Prostate gland (tissue), 2 donors: ENCODE results near the gene CHTF8. TPM values are rescaled to one million over a fixed set of nuclear protein-coding genes. Genes with fewer than 3 reads are reported as not detected.

Experiments
- DNase-seq: peaks from one replicate; pipeline ENCODE4 v3.0.0-alpha.2; 2019; ENCODE audit warnings: low spot score
- H3K27ac ChIP-seq, 2 donors: fragments of 200-600 bp; sonication (generic); 2 replicates each; pipeline ENCODE4 v1.5.1; 2017 to 2019
- H3K27me3 ChIP-seq: fragments of 200-600 bp; sonication (generic); replicated peaks from 2 replicates; pipeline ENCODE4 v1.5.1; 2019; ENCODE audit not compliant: insufficient read depth
- H3K36me3 ChIP-seq, 2 donors: fragments of 200-600 bp; sonication (generic); 1 replicate in 1 of 2; 2 replicates in 1 of 2; pipeline versions ENCODE4 v1.5.1 to v1.8.1; 2017 to 2019
- H3K4me1 ChIP-seq: fragments of 200-600 bp; sonication (generic); replicated peaks from 2 replicates; pipeline ENCODE4 v1.5.1; 2019
- H3K4me3 ChIP-seq, 2 donors: fragments of 200-600 bp; sonication (generic); 2 replicates each; pipeline ENCODE4 v1.5.1; 2017 to 2019
- H3K9me3 ChIP-seq: fragments of 200-600 bp; sonication (generic); 2 replicates; pipeline ENCODE4 v1.5.1; 2017
- POLR2A ChIP-seq: fragments of 450-650 bp; IDR thresholded peaks from one replicate; pipeline ENCODE4 v1.6.1; 2016; ENCODE audit warnings: antibody characterized with exemption, mild to moderate bottlenecking
- POLR2AphosphoS5 ChIP-seq: sonication (generic); formaldehyde crosslinking; IDR thresholded peaks from one replicate; pipeline ENCODE4 v1.6.1; 2017; ENCODE audit warnings: antibody characterized with exemption
- WGBS: methylation state at CpG from one replicate; pipeline ENCODE4 v1.1.5; 2018; 5-methylcytosine and 5-hydroxymethylcytosine counted together
- intact Hi-C: fragments of 100-400 bp; cut with DNase I; formaldehyde crosslinking; loops from one replicate; pipeline ENCODE4 v1.14.2; 2022
- total RNA-seq, 2 donors: library from RNA; depleted of rRNA; stranded (reverse); fragments of >200 nt; gene quantifications; one replicate each; pipeline ENCODE4 v1.1.0, GENCODE V29; 2016
- TF ChIP-seq, protein P1 (sequence below), 4 experiments: fragments of 200-600 bp in 2 of 4; fragments of 450-650 bp in 2 of 4; sonication (generic) in 2 of 4; IDR thresholded peaks; 1 replicate in 3 of 4; 2 replicates in 1 of 4; pipeline ENCODE4 v1.5.1; 2016 to 2019; ENCODE audit warnings: antibody characterized with exemption in 4 of 4, mild to moderate bottlenecking in 2 of 4, moderate library complexity in 2 of 4

CHTF8 gene
- total RNA-seq, 2 donors from 2014 or later = 124 to 171 TPM

DNA sequence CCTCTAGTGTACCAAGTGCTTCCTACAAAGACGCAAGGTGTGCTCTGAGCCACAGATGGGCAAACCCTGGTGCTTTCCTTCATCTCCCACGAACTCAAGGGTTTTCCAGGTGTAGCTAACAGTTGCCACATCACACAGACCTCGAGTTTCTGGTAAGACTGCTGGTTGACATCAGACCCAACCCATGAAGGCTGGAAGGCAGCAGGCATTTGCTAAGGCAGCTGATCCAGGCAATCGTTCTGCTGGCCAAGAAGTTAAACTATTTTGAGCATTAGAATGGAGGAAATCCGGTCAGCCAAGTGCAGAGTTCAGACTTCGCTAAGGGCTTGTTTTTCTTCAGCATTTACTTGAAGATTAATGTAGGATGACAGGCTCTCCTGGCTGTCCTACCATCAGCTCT, 15.5 kb downstream of the CHTF8 start:
- H3K4me1 ChIP-seq = no peaks in the 10 kb centered on the region
- TF ChIP-seq POLR2AphosphoS5 (no peak), POLR2A (no peak)
- TF ChIP-seq, protein P1, sequence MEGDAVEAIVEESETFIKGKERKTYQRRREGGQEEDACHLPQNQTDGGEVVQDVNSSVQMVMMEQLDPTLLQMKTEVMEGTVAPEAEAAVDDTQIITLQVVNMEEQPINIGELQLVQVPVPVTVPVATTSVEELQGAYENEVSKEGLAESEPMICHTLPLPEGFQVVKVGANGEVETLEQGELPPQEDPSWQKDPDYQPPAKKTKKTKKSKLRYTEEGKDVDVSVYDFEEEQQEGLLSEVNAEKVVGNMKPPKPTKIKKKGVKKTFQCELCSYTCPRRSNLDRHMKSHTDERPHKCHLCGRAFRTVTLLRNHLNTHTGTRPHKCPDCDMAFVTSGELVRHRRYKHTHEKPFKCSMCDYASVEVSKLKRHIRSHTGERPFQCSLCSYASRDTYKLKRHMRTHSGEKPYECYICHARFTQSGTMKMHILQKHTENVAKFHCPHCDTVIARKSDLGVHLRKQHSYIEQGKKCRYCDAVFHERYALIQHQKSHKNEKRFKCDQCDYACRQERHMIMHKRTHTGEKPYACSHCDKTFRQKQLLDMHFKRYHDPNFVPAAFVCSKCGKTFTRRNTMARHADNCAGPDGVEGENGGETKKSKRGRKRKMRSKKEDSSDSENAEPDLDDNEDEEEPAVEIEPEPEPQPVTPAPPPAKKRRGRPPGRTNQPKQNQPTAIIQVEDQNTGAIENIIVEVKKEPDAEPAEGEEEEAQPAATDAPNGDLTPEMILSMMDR (IDR thresholded peaks at IDR 0.05) = no peak
- H3K27me3 ChIP-seq = no peaks in the 10 kb centered on the region
- H3K9me3 ChIP-seq = no peaks in the 10 kb centered on the region
- H3K36me3 ChIP-seq = peaks cover 5 to 24% of the 10 kb centered on the region in 2 donors
- 71% methylated on average over 6 of the region's 6 CpGs for WGBS
- no peak for DNase-seq
- no peak overlapping the region for H3K4me3 ChIP-seq
- intact Hi-C loops = loop anchor here (5.0 kb wide), 2 partner anchors 210 to 410 kb away; no protein-coding TSS in a partner anchor
- no peak overlapping the region for H3K27ac ChIP-seq

DNA sequence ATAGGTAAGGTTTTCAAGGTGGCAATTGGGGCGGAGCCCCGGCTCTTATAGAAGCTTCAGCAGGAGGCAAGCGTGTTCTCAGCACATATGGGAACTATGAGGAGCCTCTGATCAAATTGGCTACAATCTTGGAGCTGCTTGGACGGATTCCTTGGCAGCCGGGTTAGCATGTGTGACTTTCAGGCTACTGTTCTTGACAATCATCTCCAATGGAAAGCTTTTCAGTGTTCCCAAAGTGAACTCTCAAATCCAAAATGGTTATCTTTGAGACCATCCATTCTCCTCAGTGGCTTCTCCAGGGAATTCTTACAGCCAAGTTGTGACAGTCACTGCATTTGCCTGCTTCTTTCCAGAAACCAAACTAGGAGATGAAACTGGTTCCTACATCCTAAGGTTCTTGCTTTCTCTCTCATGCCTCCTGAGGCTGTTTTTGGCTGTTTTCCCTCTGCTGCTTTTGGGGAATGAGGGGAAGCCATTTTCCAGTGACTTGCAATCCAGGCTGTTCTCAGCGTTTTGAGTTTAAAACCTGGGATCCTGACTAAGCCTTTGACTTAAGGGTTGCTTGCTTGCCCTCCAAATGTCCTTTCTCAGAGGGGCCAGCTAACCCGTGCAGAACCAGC, 16.0 kb downstream of the CHTF8 start:
- TF ChIP-seq POLR2AphosphoS5 (no peak), POLR2A (no peak)
- TF ChIP-seq, protein P1 (IDR thresholded peaks at IDR 0.05) = no peak
- H3K36me3 ChIP-seq = peaks cover 5 to 24% of the 10 kb centered on the region in 2 donors
- intact Hi-C loops = loop anchor here (5.0 kb wide), 2 partner anchors 209 to 409 kb away; no protein-coding TSS in a partner anchor
- no peaks in the 10 kb centered on the region for H3K9me3 ChIP-seq
- WGBS = 84% methylated on average over 7 of the region's 7 CpGs
- no peaks in the 10 kb centered on the region for H3K27me3 ChIP-seq
- no peak overlapping the region for H3K27ac ChIP-seq
- no peaks in the 10 kb centered on the region for H3K4me1 ChIP-seq
- H3K4me3 ChIP-seq = no peak overlapping the region
- DNase-seq = no peak

DNA sequence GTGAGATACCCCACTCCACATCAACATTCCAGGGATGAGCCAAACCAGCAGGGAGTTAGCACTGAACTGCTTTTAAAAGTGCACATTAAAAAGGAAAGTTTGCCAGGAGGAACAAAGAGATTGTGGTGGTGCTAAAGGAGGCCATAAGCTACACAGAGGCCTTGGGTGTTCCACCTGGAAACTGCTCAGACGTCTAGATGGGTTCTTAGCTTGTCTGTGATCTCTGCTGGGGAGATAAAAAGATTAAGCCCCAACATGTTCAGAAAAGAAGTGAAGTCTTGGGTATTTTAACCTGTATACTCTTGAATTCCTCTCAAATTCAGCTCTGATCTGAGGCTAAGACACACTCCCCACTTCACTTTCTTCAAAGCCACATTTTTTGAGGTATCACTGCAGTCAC, 16.6 kb downstream of the CHTF8 start:
- H3K27ac ChIP-seq = no peak overlapping the region
- H3K4me1 ChIP-seq = no peaks in the 10 kb centered on the region
- no peak overlapping the region for H3K4me3 ChIP-seq
- DNase-seq = no peak
- no peaks in the 10 kb centered on the region for H3K27me3 ChIP-seq
- no peak for TF ChIP-seq POLR2AphosphoS5
- H3K9me3 ChIP-seq = no peaks in the 10 kb centered on the region
- 33% methylated on average over 1 of the region's 1 CpG for WGBS
- intact Hi-C loops = loop anchor here (5.0 kb wide), 2 partner anchors 209 to 409 kb away; no protein-coding TSS in a partner anchor
- H3K36me3 ChIP-seq = peaks cover 5 to 24% of the 10 kb centered on the region in 2 donors

- Histone ChIP-seq H3K4me1 (no peaks in the 10 kb centered on the region), H3K27me3 (no peaks in the 10 kb centered on the region), H3K36me3 (peaks cover 5 to 20% of the 10 kb centered on the region in 2 donors), H3K9me3 (no peaks in the 10 kb centered on the region), H3K27ac (no peak overlapping the region), H3K4me3 (no peak overlapping the region)
- no peak for DNase-seq
- no peak for TF ChIP-seq POLR2AphosphoS5
- TF ChIP-seq, protein P1 (IDR thresholded peaks at IDR 0.05) = no peak
- TF ChIP-seq POLR2A = no peak
- WGBS = 87% methylated on average over 5 of the region's 5 CpGs
- intact Hi-C loops = loop anchor here (5.0 kb wide), 2 partner anchors 208 to 408 kb away; no protein-coding TSS in a partner anchor
Observed at GRCh38 chr16:69115361-69115760, 17.0 kb downstream of the CHTF8 start.

GRCh38 chr16:69114976-69115355, 17.4 kb downstream of the CHTF8 start:
- intact Hi-C loops = loop anchor here (5.0 kb wide), 2 partner anchors 208 to 408 kb away; no protein-coding TSS in a partner anchor
- no peak for DNase-seq
- no peak overlapping the region for H3K27ac ChIP-seq
- no peaks in the 10 kb centered on the region for H3K27me3 ChIP-seq
- no peaks in the 10 kb centered on the region for H3K9me3 ChIP-seq
- no peak overlapping the region for H3K4me3 ChIP-seq
- TF ChIP-seq, protein P1 (IDR thresholded peaks at IDR 0.05) = no peak
- no peak for TF ChIP-seq POLR2AphosphoS5
- no peak for TF ChIP-seq POLR2A
- peaks cover 5 to 16% of the 10 kb centered on the region in 2 donors for H3K36me3 ChIP-seq
- no peaks in the 10 kb centered on the region for H3K4me1 ChIP-seq
- WGBS = over 99% methylated on average over 6 of the region's 6 CpGs
